Measurements from ENCODE around the gene DIPK1C.

GRCh38 chr18:74416124-74416523, 41.0 kb downstream of the DIPK1C start:
- TF ChIP-seq POLR2AphosphoS5 (IDR thresholded peaks at IDR 0.05; ENCODE audit: low read depth): no peak
- no peak for TF ChIP-seq CTCF (IDR thresholded peaks at IDR 0.05; ENCODE audit: insufficient read depth, low read length)
- TF ChIP-seq GABPA (IDR thresholded peaks at IDR 0.05; ENCODE audit: low read depth): no peak
- no peak for TF ChIP-seq SPI1 (IDR thresholded peaks at IDR 0.05; ENCODE audit: borderline replicate concordance, low read depth)

Measured in HL-60 (cell line).